K562 (cell line): ENCODE results near the gene SLC32A1. TPM values are rescaled to one million over a fixed set of nuclear protein-coding genes. Genes with fewer than 3 reads are reported as not detected.

Experiments
- BMI1 ChIP-seq: fragments of 150-350 bp; IDR thresholded peaks from 2 replicates; pipeline ENCODE4 v1.6.1; 2014; ENCODE audit warnings: low read length
- CREM ChIP-seq: IDR thresholded peaks from 2 replicates; pipeline ENCODE4 v1.6.1; 2014; ENCODE audit warnings: antibody characterized with exemption, low read depth
- DACH1 ChIP-seq: fragments of 450-650 bp; IDR thresholded peaks from 2 replicates; pipeline ENCODE4 v1.6.1; 2018; ENCODE audit not compliant: partially characterized antibody
- FOXA3 ChIP-seq, 2 experiments: fragments of 450-650 bp in 1 of 2; sonication (generic) in 1 of 2; formaldehyde crosslinking; IDR thresholded peaks in 1 of 2; conservative IDR thresholded peaks in 1 of 2; 2 replicates each; pipeline versions ENCODE4 v1.4.0 to v1.8.0; 2020 to 2022; ENCODE audit warnings: mild to moderate bottlenecking in 2 of 2, missing genetic modification reagents in 1 of 2
- HDAC2 ChIP-seq: fragments of 450-650 bp; IDR thresholded peaks from 2 replicates; pipeline ENCODE4 v1.6.1; 2016; ENCODE audit warnings: mild to moderate bottlenecking
- JUN ChIP-seq, 2 experiments: sonication (generic) in 1 of 2; formaldehyde crosslinking in 1 of 2; IDR thresholded peaks; 2 replicates each; pipeline versions ENCODE4 v1.6.1 to v1.8.0; 2012 to 2022; ENCODE audit warnings: borderline replicate concordance in 2 of 2, mild to moderate bottlenecking in 2 of 2, improper control_type of control experiment in 1 of 2, low read depth in 1 of 2, low read length in 1 of 2, missing genetic modification reagents in 1 of 2
- KHSRP ChIP-seq: fragments of 450-650 bp; IDR thresholded peaks from 2 replicates; pipeline ENCODE4 v1.6.1; 2017
- KLF1 ChIP-seq: fragments of 450-650 bp; IDR thresholded peaks from 2 replicates; pipeline ENCODE4 v1.6.1; 2016; ENCODE audit warnings: missing genetic modification characterization, missing compliant biosample characterization
- KLF16 ChIP-seq: IDR thresholded peaks from 2 replicates; pipeline ENCODE4 v1.6.1; 2016; ENCODE audit warnings: antibody characterized with exemption
- MCM7 ChIP-seq, 2 experiments: fragments of 450-650 bp; IDR thresholded peaks; 2 replicates each; pipeline ENCODE4 v1.6.1; 2016 to 2018
- NR2C2 ChIP-seq, 2 experiments: fragments of 200-800 bp in 1 of 2; sonication (Bioruptor generic) in 1 of 2; sonication (generic) in 1 of 2; formaldehyde crosslinking in 1 of 2; IDR thresholded peaks; 2 replicates each; pipeline versions ENCODE4 v1.6.1 to v1.8.0; 2016 to 2022; ENCODE audit warnings: mild to moderate bottlenecking in 1 of 2, missing compliant biosample characterization in 1 of 2, missing genetic modification characterization in 1 of 2, missing genetic modification reagents in 1 of 2
- RBM15 ChIP-seq: fragments of 200-400 bp; formaldehyde crosslinking; IDR thresholded peaks from 2 replicates; pipeline ENCODE4 v1.6.1; 2018; ENCODE audit warnings: mild to moderate bottlenecking, low read length, moderate library complexity; ENCODE audit not compliant: insufficient read depth
- SAP30 ChIP-seq: fragments of 200-600 bp; sonication (generic); IDR thresholded peaks from 2 replicates; pipeline ENCODE4 v1.6.1; 2012; ENCODE audit warnings: borderline replicate concordance, low read depth, mild to moderate bottlenecking, moderate library complexity, low read length, control low read depth, inconsistent platforms; ENCODE audit not compliant: insufficient read depth, poor library complexity, severe bottlenecking
- SMARCA4 ChIP-seq: fragments of 450-650 bp; IDR thresholded peaks from 2 replicates; pipeline ENCODE4 v1.6.1; 2016
- SRSF3 ChIP-seq: fragments of 200-400 bp; formaldehyde crosslinking; IDR thresholded peaks from 2 replicates; pipeline ENCODE4 v1.6.1; 2016; ENCODE audit warnings: mild to moderate bottlenecking, low read length, moderate library complexity; ENCODE audit not compliant: insufficient read depth
- TEAD2 ChIP-seq: fragments of 450-650 bp; IDR thresholded peaks from 2 replicates; pipeline ENCODE4 v1.6.1; 2016; ENCODE audit warnings: missing genetic modification characterization, control low read depth, missing compliant biosample characterization
- ZBTB1 ChIP-seq: sonication (generic); formaldehyde crosslinking; IDR thresholded peaks from 2 replicates; pipeline ENCODE4 v1.8.1; 2023; ENCODE audit warnings: missing genetic modification reagents, low read depth, mild to moderate bottlenecking, borderline replicate concordance
- ZNF146 ChIP-seq: IDR thresholded peaks from one replicate; pipeline ENCODE4 v1.6.1; 2018; ENCODE audit warnings: missing compliant biosample characterization; ENCODE audit not compliant: unreplicated experiment
- ZNF24 ChIP-seq: fragments of 450-650 bp; IDR thresholded peaks from 2 replicates; pipeline ENCODE4 v1.6.1; 2016
- polyA plus RNA-seq, 8 experiments: library from polyadenylated mRNA; depleted of rRNA in 4 of 8; stranded (reverse) in 5 of 8; unstranded in 3 of 8; fragments of >200 nt; fragmentation: Nextera tagmentation in 2 of 8; fragmentation: Illumina TruSeq in 1 of 8; extraction: Ambion mirVana in 2 of 8; extraction: Trizol in 1 of 8; gene quantifications; 2 replicates each; pipeline versions ENCODE4 v1.2.1 to v1.2.3, GENCODE V29; 2011 to 2014; ENCODE audit warnings: inconsistent platforms in 1 of 8, missing spikeins in 1 of 8
- total RNA-seq, 7 experiments: library from RNA; depleted of rRNA in 6 of 7; stranded (reverse); fragments of >200 nt in 6 of 7; fragmentation: Illumina TruSeq in 2 of 7; extraction: Trizol in 2 of 7; gene quantifications; 2 replicates each; pipeline versions ENCODE4 v1.2.1 to v1.2.3, GENCODE V29; 2011 to 2021; ENCODE audit warnings: low replicate concordance in 1 of 7
- TF ChIP-seq, protein P1 (sequence below): fragments of 450-650 bp; IDR thresholded peaks from 2 replicates; pipeline ENCODE4 v1.6.1; 2016; ENCODE audit warnings: missing biosample characterization, missing genetic modification characterization
- TF ChIP-seq, protein P2 (sequence below): fragments of 450-650 bp; IDR thresholded peaks from 2 replicates; pipeline ENCODE4 v1.6.1; 2016; ENCODE audit warnings: borderline replicate concordance
- TF ChIP-seq, protein P3 (sequence below): fragments of 250-450 bp; sonication (Bioruptor Pico); IDR thresholded peaks from 2 replicates; pipeline ENCODE4 v1.5.0; 2021; ENCODE audit warnings: mild to moderate bottlenecking, moderate library complexity

Gene SLC32A1
- total and polyA plus RNA-seq, 9 of the 15 experiments (the other 6 are each of a cell fraction or from before 2014, with no cell fraction given), result not detected

DNA sequence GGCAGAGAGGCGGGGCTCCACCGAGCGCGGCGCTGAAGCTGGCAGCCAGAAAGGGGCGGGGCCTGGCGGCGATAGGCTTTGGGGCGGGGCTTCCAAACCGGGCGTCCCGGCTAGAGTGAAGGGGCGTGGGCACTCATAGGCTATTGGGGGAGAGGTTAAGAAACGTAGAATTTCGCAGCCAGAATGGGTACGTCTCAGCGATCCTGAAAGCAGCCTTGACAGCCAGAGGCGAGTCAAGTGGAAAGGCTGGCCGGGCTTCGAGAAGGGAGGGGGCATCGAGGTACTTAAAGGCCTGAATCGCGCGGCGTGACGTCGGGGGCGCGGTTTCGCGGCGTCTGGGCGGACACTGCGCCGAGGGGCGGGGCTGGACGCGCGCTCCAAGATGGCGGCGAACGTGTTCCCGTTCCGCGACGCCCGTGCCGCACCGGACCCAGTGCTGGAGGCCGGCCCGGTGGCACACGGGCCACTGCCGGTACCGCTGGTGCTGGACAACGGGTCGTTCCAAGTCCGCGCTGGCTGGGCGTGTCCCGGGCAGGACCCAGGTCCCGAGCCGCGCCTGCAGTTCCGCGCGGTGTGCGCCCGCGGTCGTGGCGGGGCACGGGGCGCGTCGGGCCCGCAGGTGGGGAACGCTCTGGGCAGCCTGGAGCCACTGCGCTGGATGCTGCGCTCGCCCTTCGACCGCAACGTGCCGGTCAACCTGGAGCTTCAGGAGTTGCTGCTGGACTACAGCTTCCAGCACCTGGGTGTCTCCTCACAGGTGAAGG is 24.0 kb downstream of the SLC32A1 start, which contains the start of gene ACTR5 (continued):
- TF ChIP-seq JUN (IDR thresholded peaks at IDR 0.05; ENCODE audit: borderline replicate concordance, low read depth, low read length) (no peak), JUN (CRISPR knock-in tag; IDR thresholded peaks at IDR 0.05; ENCODE audit: borderline replicate concordance) (0 out of 2 replicates have a peak, but pooled peaks have one; percentile 63), NR2C2 (CRISPR knock-in tag; IDR thresholded peaks at IDR 0.05) (0 out of 2 replicates have a peak, but pooled peaks have one; percentile 54), NR2C2 (tag; IDR thresholded peaks at IDR 0.05) (no peak), RBM15 (no peak), KHSRP (no peak), CREM (peak; percentile 91), FOXA3 (CRISPR knock-in tag; conservative IDR thresholded peaks at IDR 0.05 in 1 of 2, IDR thresholded peaks at IDR 0.05 in 1 of 2) (peak in 1 of 2 experiments; percentile 75; a peak in 1 of 4 replicates), ZNF146 (CRISPR knock-in tag) (no peak), ZBTB1 (CRISPR knock-in tag) (peak; percentile 70; the same call in 1 of the 2 replicates), KLF1 (peak; percentile 65; the same call in 1 of the 2 replicates), ZNF24 (peak; percentile 28; the same call in 1 of the 2 replicates), HDAC2 (no peak), DACH1 (no peak), MCM7 (IDR thresholded peaks at IDR 0.05) (no peak), SRSF3 (no peak), KLF16 (no peak), BMI1 (no peak), TEAD2 (no peak), SAP30 (peak; percentile 93), SMARCA4 (no peak)
- TF ChIP-seq, protein P1, sequence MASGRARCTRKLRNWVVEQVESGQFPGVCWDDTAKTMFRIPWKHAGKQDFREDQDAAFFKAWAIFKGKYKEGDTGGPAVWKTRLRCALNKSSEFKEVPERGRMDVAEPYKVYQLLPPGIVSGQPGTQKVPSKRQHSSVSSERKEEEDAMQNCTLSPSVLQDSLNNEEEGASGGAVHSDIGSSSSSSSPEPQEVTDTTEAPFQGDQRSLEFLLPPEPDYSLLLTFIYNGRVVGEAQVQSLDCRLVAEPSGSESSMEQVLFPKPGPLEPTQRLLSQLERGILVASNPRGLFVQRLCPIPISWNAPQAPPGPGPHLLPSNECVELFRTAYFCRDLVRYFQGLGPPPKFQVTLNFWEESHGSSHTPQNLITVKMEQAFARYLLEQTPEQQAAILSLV (tag), result no peak
- TF ChIP-seq, protein P2, sequence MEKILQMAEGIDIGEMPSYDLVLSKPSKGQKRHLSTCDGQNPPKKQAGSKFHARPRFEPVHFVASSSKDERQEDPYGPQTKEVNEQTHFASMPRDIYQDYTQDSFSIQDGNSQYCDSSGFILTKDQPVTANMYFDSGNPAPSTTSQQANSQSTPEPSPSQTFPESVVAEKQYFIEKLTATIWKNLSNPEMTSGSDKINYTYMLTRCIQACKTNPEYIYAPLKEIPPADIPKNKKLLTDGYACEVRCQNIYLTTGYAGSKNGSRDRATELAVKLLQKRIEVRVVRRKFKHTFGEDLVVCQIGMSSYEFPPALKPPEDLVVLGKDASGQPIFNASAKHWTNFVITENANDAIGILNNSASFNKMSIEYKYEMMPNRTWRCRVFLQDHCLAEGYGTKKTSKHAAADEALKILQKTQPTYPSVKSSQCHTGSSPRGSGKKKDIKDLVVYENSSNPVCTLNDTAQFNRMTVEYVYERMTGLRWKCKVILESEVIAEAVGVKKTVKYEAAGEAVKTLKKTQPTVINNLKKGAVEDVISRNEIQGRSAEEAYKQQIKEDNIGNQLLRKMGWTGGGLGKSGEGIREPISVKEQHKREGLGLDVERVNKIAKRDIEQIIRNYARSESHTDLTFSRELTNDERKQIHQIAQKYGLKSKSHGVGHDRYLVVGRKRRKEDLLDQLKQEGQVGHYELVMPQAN, result 0 out of 2 replicates have a peak, but pooled peaks have one; percentile 15
- TF ChIP-seq, protein P3, sequence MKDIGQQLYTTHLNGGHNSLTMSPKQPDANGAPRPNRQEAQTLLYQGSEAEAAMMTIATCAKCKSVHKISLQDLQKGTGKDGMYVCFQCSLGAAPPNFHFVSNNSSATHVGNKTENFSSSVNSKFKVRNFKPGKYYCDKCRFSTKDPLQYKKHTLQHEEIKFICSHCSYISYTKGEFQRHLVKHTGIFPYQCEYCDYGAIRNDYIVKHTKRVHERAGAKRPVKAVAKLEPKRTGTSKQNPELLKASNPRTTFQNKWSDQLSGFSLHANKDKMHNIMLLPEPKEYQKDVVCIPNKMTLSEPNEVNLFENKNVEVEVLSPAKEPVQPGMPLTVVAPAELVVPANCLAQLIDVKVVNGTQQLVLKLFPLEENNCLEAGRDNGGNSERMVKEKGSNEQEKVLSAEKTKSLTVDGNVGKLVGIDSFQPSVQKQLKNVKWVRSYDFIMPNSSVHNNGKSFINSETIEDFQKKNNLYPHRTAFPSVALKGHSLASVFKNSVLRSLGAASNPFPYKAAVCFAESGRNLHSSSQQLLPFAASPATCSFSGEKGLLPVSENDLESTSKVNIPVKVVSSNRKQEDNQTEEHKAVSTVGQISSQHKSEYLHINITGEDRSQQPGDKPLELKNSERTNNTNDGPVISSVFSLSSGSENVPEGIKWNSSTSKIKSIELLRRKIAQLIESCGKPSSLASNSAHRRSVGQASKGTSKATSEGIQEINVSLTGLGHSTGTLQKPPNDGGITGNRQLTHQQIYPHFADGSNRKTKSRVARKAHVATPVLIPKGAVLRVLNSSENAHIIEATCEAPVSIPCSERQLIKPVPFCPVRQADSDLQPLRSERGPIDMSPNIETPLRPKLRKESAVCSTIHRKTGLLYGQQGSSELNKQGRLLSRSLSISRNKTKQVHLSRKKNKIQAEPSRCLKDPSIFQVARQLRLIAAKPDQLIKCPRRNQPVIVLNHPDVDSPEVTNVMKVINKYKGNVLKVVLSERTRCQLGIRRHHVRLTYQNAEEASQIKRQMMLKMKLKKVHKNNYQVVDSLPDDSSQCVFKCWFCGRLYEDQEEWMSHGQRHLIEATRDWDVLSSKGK, result no peak
